Neural cell (in vitro differentiated cells): ENCODE data around the gene ATE1. TPM values are rescaled to one million over a fixed set of nuclear protein-coding genes. Genes with fewer than 3 reads are reported as not detected.

ENCODE experiments used
- H2AFZ ChIP-seq: fragments of 200-600, 300-800 bp; sonication (generic), shearing (Covaris generic); 2 replicates; pipeline ENCODE4 v1.6.0; 2014; ENCODE audit warnings: low read depth, mild to moderate bottlenecking, antibody characterized with exemption, low read length, moderate library complexity
- H3F3A ChIP-seq: fragments of 200-600 bp; shearing (Covaris generic); 2 replicates; pipeline ENCODE4 v1.6.1; 2016; ENCODE audit warnings: mild to moderate bottlenecking, moderate library complexity, mixed read lengths, antibody characterized with exemption, low read length; ENCODE audit not compliant: insufficient read depth, poor library complexity, severe bottlenecking
- H3K27ac ChIP-seq: fragments of 200-600, 300-800 bp; sonication (generic), shearing (Covaris generic); 2 replicates; pipeline ENCODE4 v1.5.1; 2014; ENCODE audit warnings: mild to moderate bottlenecking, low read length, moderate library complexity
- H3K27me3 ChIP-seq: fragments of 300-800, 200-600 bp; sonication (generic), shearing (Covaris generic); 2 replicates; pipeline ENCODE4 v1.6.0; 2014; ENCODE audit warnings: mild to moderate bottlenecking, low read depth, low read length, moderate library complexity; ENCODE audit not compliant: insufficient read depth
- H3K36me3 ChIP-seq: fragments of 300-800, 200-600 bp; sonication (generic), shearing (Covaris generic); 2 replicates; pipeline ENCODE4 v1.5.1; 2014; ENCODE audit warnings: mild to moderate bottlenecking, antibody characterized with exemption, low read length, moderate library complexity; ENCODE audit not compliant: insufficient read depth
- H3K4me2 ChIP-seq: fragments of 300-800, 200-600 bp; sonication (generic), shearing (Covaris generic); 2 replicates; pipeline ENCODE4 v1.6.0; 2014; ENCODE audit warnings: mild to moderate bottlenecking, low read length
- H3K4me3 ChIP-seq: fragments of 300-800, 200-600 bp; sonication (generic), shearing (Covaris generic); 2 replicates; pipeline ENCODE4 v1.5.1; 2014; ENCODE audit warnings: mild to moderate bottlenecking, low read length, moderate library complexity
- H3K79me2 ChIP-seq: fragments of 200-600 bp; shearing (Covaris generic); replicated peaks from 2 replicates; pipeline ENCODE4 v1.6.0; 2014; ENCODE audit warnings: mild to moderate bottlenecking, low read length, moderate library complexity; ENCODE audit not compliant: insufficient read depth
- H3K9ac ChIP-seq: fragments of 300-800, 200-600 bp; sonication (generic), shearing (Covaris generic); 2 replicates; pipeline ENCODE4 v1.6.1; 2016; ENCODE audit warnings: mild to moderate bottlenecking, low read length, mixed read lengths
- H3K9me2 ChIP-seq: fragments of 200-600 bp; shearing (Covaris generic); 2 replicates; pipeline ENCODE4 v1.6.1; 2016; ENCODE audit warnings: mild to moderate bottlenecking, low read length, mixed read lengths; ENCODE audit not compliant: insufficient read depth
- H3K9me3 ChIP-seq: fragments of 200-600, 300-800 bp; sonication (generic), shearing (Covaris generic); 2 replicates; pipeline ENCODE4 v1.6.1; 2016; ENCODE audit warnings: mild to moderate bottlenecking, mixed run types, low read length, moderate library complexity, mixed read lengths
- H4K20me1 ChIP-seq: fragments of 200-600 bp; shearing (Covaris generic); 2 replicates; pipeline ENCODE4 v1.6.1; 2016; ENCODE audit warnings: mild to moderate bottlenecking, mixed run types; ENCODE audit not compliant: insufficient read depth
- CTCF ChIP-seq: fragments of 450-650 bp; IDR thresholded peaks from 2 replicates; pipeline ENCODE4 v1.5.1; 2014; ENCODE audit warnings: antibody characterized with exemption, mild to moderate bottlenecking, moderate library complexity; ENCODE audit not compliant: poor library complexity, severe bottlenecking
- EP300 ChIP-seq: fragments of 450-650 bp; conservative IDR thresholded peaks from 2 replicates; pipeline ENCODE4 v1.6.1; 2014; ENCODE audit warnings: antibody characterized with exemption, mild to moderate bottlenecking, moderate library complexity; ENCODE audit not compliant: poor library complexity, severe bottlenecking
- EZH2 ChIP-seq: fragments of 200-600, 300-800 bp; shearing (Covaris generic), sonication (generic); IDR thresholded peaks from 2 replicates; pipeline ENCODE4 v1.6.1; 2014; ENCODE audit warnings: antibody characterized with exemption, low read length, borderline replicate concordance, mild to moderate bottlenecking; ENCODE audit not compliant: insufficient read depth, poor library complexity, severe bottlenecking
- MXI1 ChIP-seq: fragments of 450-650 bp; conservative IDR thresholded peaks from 2 replicates; pipeline ENCODE4 v1.6.1; 2014; ENCODE audit warnings: antibody characterized with exemption, mild to moderate bottlenecking; ENCODE audit not compliant: poor library complexity, severe bottlenecking
- POLR2AphosphoS5 ChIP-seq: IDR thresholded peaks from 2 replicates; pipeline ENCODE4 v1.6.1; 2012
- RAD21 ChIP-seq: fragments of 450-650 bp; conservative IDR thresholded peaks from 2 replicates; pipeline ENCODE4 v1.6.1; 2014; ENCODE audit warnings: antibody characterized with exemption, mild to moderate bottlenecking, moderate library complexity
- SMC3 ChIP-seq: fragments of 450-650 bp; conservative IDR thresholded peaks from 2 replicates; pipeline ENCODE4 v1.6.1; 2014; ENCODE audit warnings: antibody characterized with exemption, mild to moderate bottlenecking, moderate library complexity; ENCODE audit not compliant: poor library complexity
- TAF1 ChIP-seq: IDR thresholded peaks from 2 replicates; pipeline ENCODE4 v1.6.1; 2012; ENCODE audit warnings: low read depth
- polyA plus RNA-seq: library from polyadenylated mRNA; depleted of rRNA; stranded (reverse); fragments of >200 nt; gene quantifications from 2 replicates; pipeline ENCODE4 v1.2.3, GENCODE V29; 2014
- TF ChIP-seq, protein P1 (sequence below): IDR thresholded peaks from 2 replicates; pipeline ENCODE4 v1.6.1; 2012; ENCODE audit warnings: borderline replicate concordance

ATE1 gene
- polyA plus RNA-seq, 1 donor from 2014 or later = 23.7 TPM

DNA sequence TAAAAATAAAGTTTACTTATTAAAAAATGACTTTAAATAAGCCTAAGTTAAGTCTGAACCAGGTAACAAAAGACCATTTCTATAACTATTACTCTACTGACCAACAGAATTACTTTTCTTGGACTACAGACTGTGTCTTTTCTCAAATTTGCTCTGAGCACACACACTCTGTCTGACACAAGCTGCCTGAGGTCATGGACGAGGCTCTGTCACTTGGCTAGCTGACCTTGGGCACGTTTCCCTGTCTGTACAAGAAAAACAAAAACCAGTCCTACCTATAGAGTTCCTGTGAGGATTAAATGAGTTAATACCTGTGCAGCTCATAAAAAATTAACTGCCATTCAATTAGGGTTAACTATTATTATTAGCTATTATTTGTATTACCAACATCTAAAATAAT, 22.9 kb downstream of the ATE1 start:
- Histone ChIP-seq H3K27me3 (no peaks in the 10 kb centered on the region), H3K36me3 (no peaks in the 10 kb centered on the region), H4K20me1 (no peaks in the 10 kb centered on the region), H3K9ac (no peak overlapping the region), H2AFZ (no peak overlapping the region), H3F3A (no peaks in the 10 kb centered on the region), H3K4me2 (no peak overlapping the region), H3K9me3 (no peaks in the 10 kb centered on the region), H3K79me2 (no peaks in the 10 kb centered on the region), H3K9me2 (no peaks in the 10 kb centered on the region), H3K4me3 (no peak overlapping the region), H3K27ac (no peak overlapping the region)
- TF ChIP-seq, protein P1, sequence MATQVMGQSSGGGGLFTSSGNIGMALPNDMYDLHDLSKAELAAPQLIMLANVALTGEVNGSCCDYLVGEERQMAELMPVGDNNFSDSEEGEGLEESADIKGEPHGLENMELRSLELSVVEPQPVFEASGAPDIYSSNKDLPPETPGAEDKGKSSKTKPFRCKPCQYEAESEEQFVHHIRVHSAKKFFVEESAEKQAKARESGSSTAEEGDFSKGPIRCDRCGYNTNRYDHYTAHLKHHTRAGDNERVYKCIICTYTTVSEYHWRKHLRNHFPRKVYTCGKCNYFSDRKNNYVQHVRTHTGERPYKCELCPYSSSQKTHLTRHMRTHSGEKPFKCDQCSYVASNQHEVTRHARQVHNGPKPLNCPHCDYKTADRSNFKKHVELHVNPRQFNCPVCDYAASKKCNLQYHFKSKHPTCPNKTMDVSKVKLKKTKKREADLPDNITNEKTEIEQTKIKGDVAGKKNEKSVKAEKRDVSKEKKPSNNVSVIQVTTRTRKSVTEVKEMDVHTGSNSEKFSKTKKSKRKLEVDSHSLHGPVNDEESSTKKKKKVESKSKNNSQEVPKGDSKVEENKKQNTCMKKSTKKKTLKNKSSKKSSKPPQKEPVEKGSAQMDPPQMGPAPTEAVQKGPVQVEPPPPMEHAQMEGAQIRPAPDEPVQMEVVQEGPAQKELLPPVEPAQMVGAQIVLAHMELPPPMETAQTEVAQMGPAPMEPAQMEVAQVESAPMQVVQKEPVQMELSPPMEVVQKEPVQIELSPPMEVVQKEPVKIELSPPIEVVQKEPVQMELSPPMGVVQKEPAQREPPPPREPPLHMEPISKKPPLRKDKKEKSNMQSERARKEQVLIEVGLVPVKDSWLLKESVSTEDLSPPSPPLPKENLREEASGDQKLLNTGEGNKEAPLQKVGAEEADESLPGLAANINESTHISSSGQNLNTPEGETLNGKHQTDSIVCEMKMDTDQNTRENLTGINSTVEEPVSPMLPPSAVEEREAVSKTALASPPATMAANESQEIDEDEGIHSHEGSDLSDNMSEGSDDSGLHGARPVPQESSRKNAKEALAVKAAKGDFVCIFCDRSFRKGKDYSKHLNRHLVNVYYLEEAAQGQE = no peak
- TF ChIP-seq MXI1 (no peak), EP300 (no peak)

DNA sequence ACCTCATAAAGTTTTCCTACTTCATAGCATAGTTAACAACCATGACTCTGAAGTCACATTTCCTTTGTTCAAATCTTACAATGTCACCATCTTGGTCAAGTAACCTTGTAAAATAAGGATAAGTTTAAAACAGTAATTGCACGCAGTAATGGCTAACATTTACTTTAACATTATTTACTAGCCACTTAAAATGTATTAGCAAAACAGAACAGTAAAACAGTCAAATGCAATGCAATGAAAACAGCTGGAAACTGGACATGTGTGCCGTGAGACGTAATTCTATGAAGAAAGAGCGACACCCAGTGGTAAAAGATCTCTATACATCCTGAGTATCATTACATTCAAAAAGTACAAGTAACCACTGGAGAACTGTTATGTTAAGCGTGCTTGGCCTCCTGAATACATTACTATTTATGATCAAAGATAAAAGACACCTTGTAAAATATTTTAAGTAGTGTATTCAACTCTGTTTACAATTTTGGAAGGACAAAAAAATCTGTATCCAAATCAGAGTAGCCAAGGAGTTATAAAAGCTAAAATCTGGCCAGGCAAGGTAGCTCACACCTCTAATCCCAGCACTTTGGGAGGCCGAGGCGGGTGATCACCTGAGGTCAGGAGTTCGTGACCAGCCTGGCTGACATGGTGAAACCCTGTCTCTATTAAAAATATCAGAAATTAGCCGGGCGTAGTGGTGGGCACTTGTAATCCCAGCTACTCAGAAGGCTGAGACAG, 27.2 kb downstream of the ATE1 start:
- no peaks in the 10 kb centered on the region for H3K9me2 ChIP-seq
- no peak overlapping the region for H3K27ac ChIP-seq
- TF ChIP-seq SMC3 (peak; percentile 93), MXI1 (no peak), TAF1 (no peak), CTCF (peak; percentile 88), EZH2 (no peak), POLR2AphosphoS5 (no peak), RAD21 (peak; percentile 90)
- TF ChIP-seq, protein P1 = no peak
- no peak overlapping the region for H3K9ac ChIP-seq
- H3K4me2 ChIP-seq = no peak overlapping the region
- H3K79me2 ChIP-seq = no peaks in the 10 kb centered on the region
- H3K9me3 ChIP-seq = no peaks in the 10 kb centered on the region
- no peaks in the 10 kb centered on the region for H3K36me3 ChIP-seq
- H3K4me3 ChIP-seq = no peak overlapping the region
- no peaks in the 10 kb centered on the region for H4K20me1 ChIP-seq
- H3F3A ChIP-seq = no peaks in the 10 kb centered on the region
- H2AFZ ChIP-seq = no peak overlapping the region
- H3K27me3 ChIP-seq = no peaks in the 10 kb centered on the region
